ENCODE data around the gene FAM227B.

DNA sequence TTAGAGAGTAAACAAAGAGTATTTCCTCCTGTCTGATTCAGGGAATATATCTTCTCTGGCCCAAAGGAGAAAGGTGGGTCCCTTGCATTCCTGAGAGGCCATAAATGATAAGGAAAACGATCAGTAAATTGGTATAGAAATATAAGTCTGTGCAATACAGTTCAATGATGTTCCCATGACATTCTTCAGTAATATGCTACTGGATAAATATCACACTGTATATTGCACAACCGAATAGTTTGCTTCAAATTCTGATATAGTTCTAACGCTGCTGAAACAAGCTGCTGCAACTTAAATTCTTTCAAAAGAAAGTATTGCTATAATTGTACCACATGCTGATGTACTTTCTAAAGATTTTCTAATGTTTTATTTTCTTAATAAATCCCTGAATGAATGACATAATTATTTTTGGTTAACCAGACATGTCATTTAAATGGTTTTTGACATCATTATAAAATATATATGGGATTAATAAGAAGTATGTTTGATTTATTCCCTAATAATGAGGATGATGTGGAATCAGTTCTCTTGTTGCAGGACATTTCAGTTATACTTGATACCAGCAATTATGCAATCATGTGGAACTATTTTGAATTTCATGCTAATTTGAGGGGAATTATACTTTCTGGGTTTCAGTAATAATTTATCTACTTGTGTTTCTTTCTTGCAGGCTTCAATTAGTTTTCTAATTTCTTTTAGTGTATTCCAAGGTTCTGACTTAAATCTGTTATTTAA lies 152.7 kb downstream of the FAM227B start:
- TF ChIP-seq POLR2AphosphoS5 (IDR thresholded peaks at IDR 0.05; ENCODE audit: insufficient read depth in 1 of 2, low read depth in 1 of 2) (no peak), POLR2A (IDR thresholded peaks at IDR 0.05) (no peak)
- TF ChIP-seq, protein P1, sequence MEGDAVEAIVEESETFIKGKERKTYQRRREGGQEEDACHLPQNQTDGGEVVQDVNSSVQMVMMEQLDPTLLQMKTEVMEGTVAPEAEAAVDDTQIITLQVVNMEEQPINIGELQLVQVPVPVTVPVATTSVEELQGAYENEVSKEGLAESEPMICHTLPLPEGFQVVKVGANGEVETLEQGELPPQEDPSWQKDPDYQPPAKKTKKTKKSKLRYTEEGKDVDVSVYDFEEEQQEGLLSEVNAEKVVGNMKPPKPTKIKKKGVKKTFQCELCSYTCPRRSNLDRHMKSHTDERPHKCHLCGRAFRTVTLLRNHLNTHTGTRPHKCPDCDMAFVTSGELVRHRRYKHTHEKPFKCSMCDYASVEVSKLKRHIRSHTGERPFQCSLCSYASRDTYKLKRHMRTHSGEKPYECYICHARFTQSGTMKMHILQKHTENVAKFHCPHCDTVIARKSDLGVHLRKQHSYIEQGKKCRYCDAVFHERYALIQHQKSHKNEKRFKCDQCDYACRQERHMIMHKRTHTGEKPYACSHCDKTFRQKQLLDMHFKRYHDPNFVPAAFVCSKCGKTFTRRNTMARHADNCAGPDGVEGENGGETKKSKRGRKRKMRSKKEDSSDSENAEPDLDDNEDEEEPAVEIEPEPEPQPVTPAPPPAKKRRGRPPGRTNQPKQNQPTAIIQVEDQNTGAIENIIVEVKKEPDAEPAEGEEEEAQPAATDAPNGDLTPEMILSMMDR (IDR thresholded peaks at IDR 0.05): no peak

Measured in vagina (tissue), 2 donors.